HEK293T (cell line): ENCODE measurements around the gene GPR153.

Experiments used
- CTCF ChIA-PET: fragments of 350-600 bp; formaldehyde crosslinking; extraction: SDS; loops from one replicate; lab custom pipeline; 2021; ENCODE audit warnings: antibody characterized with exemption, inconsistent platforms; lab: Yijun Ruan, JAX
- POLR2A ChIA-PET: fragments of 350-600 bp; formaldehyde crosslinking; extraction: SDS; loops from one replicate; lab custom pipeline; 2020; ENCODE audit warnings: antibody characterized with exemption, inconsistent platforms; lab: Yijun Ruan, JAX
- DNase-seq: peaks from one replicate; pipeline ENCODE4 v3.0.0; 2012; ENCODE audit warnings: mixed read lengths; ENCODE audit errors: extremely low spot score
- ARNT ChIP-seq: fragments of 450-650 bp; IDR thresholded peaks from 2 replicates; pipeline ENCODE4 v1.6.1; 2017; ENCODE audit warnings: mild to moderate bottlenecking
- BHLHE40 ChIP-seq: fragments of 450-650 bp; IDR thresholded peaks from 2 replicates; pipeline ENCODE4 v1.6.1; 2016; ENCODE audit warnings: mild to moderate bottlenecking, moderate library complexity, borderline replicate concordance
- CTBP1 ChIP-seq: fragments of 450-650 bp; IDR thresholded peaks from 2 replicates; pipeline ENCODE4 v1.6.1; 2016; ENCODE audit warnings: borderline replicate concordance
- ELF4 ChIP-seq: fragments of 450-650 bp; IDR thresholded peaks from 2 replicates; pipeline ENCODE4 v1.6.1; 2017; ENCODE audit warnings: antibody characterized with exemption
- FOXA1 ChIP-seq: fragments of 450-650 bp; IDR thresholded peaks from 2 replicates; pipeline ENCODE4 v1.6.1; 2016; ENCODE audit warnings: mild to moderate bottlenecking
- FOXK2 ChIP-seq: fragments of 450-650 bp; IDR thresholded peaks from 2 replicates; pipeline ENCODE4 v1.6.1; 2016; ENCODE audit warnings: mild to moderate bottlenecking
- FOXM1 ChIP-seq: fragments of 450-650 bp; IDR thresholded peaks from 2 replicates; pipeline ENCODE4 v1.6.1; 2017; ENCODE audit warnings: mild to moderate bottlenecking, borderline replicate concordance
- HDGF ChIP-seq: fragments of 450-650 bp; IDR thresholded peaks from 2 replicates; pipeline ENCODE4 v1.6.1; 2017; ENCODE audit warnings: antibody characterized with exemption, borderline replicate concordance
- L3MBTL2 ChIP-seq: fragments of 450-650 bp; conservative IDR thresholded peaks from 2 replicates; pipeline ENCODE4 v1.6.1; 2016; ENCODE audit warnings: mild to moderate bottlenecking
- LEF1 ChIP-seq: fragments of 450-650 bp; IDR thresholded peaks from 2 replicates; pipeline ENCODE4 v1.6.1; 2017; ENCODE audit warnings: mild to moderate bottlenecking, borderline replicate concordance
- NFRKB ChIP-seq: fragments of 450-650 bp; IDR thresholded peaks from 2 replicates; pipeline ENCODE4 v1.6.1; 2016; ENCODE audit warnings: mild to moderate bottlenecking, moderate library complexity
- SP1 ChIP-seq: fragments of 450-650 bp; IDR thresholded peaks from 2 replicates; pipeline ENCODE4 v1.6.1; 2017
- SUZ12 ChIP-seq: fragments of 450-650 bp; IDR thresholded peaks from 2 replicates; pipeline ENCODE4 v1.6.1; 2016; ENCODE audit warnings: mild to moderate bottlenecking
- TARDBP ChIP-seq: fragments of 450-650 bp; IDR thresholded peaks from 2 replicates; pipeline ENCODE4 v1.6.1; 2016
- ZNF384 ChIP-seq: fragments of 450-650 bp; IDR thresholded peaks from 2 replicates; pipeline ENCODE4 v1.6.1; 2016
- TF ChIP-seq, protein P1 (sequence below): fragments of 450-650 bp; IDR thresholded peaks from 2 replicates; pipeline ENCODE4 v1.6.1; 2016

The GPR153 gene

GRCh38 chr1:6234502-6235295 lies 26.2 kb downstream of the GPR153 start:
- CTCF ChIA-PET: interaction anchor here (1.1 kb wide), 1 partner anchor 30 kb away, joined by 5 read pairs; no protein-coding TSS in a partner anchor
- POLR2A ChIA-PET: interaction anchor here (0.8 to 2.6 kb wide), 10 partner anchors 9 to 88 kb away, joined by 3 to 39 read pairs (median 3); partner anchors contain the start of genes HES3 and RNF207
- no peak for TF ChIP-seq SP1
- no peak for TF ChIP-seq HDGF
- no peak for TF ChIP-seq ZNF384
- TF ChIP-seq TARDBP: no peak
- TF ChIP-seq BHLHE40: no peak
- no peak for TF ChIP-seq L3MBTL2
- TF ChIP-seq FOXA1: no peak
- TF ChIP-seq NFRKB: no peak
- DNase-seq: no peak

- ChIA-PET POLR2A (no interaction called here), CTCF (interaction anchor here (0.6 to 1.0 kb wide), 2 partner anchors 29 to 31 kb away, joined by 4 read pairs; no protein-coding TSS in a partner anchor)
- no peak for DNase-seq
- TF ChIP-seq BHLHE40 (no peak), CTBP1 (no peak), TARDBP (no peak), ARNT (no peak), SP1 (no peak), ELF4 (no peak), SUZ12 (no peak), NFRKB (no peak), FOXA1 (no peak), FOXK2 (no peak), LEF1 (no peak), FOXM1 (no peak), ZNF384 (no peak), HDGF (no peak), L3MBTL2 (no peak)
- TF ChIP-seq, protein P1, sequence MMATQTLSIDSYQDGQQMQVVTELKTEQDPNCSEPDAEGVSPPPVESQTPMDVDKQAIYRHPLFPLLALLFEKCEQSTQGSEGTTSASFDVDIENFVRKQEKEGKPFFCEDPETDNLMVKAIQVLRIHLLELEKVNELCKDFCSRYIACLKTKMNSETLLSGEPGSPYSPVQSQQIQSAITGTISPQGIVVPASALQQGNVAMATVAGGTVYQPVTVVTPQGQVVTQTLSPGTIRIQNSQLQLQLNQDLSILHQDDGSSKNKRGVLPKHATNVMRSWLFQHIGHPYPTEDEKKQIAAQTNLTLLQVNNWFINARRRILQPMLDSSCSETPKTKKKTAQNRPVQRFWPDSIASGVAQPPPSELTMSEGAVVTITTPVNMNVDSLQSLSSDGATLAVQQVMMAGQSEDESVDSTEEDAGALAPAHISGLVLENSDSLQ: no peak
These were observed 27.5 kb downstream of the GPR153 start for GRCh38 chr1:6233376-6233775.

DNA sequence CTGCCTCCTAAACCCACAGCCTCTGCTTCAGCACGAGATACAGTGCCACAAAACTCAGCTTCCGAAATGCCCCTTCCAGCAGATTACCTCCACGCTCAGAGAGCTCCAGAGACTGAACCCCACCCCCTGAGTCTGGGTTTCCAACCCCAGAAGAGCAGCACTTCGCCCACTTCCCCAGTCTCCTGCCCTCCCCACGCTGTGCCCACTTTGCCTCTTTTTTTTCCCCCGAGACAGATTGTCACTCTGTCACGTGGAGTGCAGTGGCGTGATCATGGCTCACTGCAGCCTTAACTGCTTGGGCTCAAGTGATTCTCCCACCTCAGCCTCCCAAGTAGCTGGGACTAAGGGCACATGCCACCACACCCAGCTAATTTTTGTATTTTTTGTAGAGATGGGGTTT lies 35.2 kb downstream of the GPR153 start:
- ChIA-PET POLR2A (interaction anchor here (0.7 to 1.8 kb wide), 6 partner anchors 8 to 21 kb away, joined by 3 to 8 read pairs (median 4); partner anchors contain the start of genes ICMT and RNF207), CTCF (interaction anchor here (1.7 kb wide), 1 partner anchor 21 kb away, joined by 7 read pairs; no protein-coding TSS in a partner anchor)
- TF ChIP-seq LEF1: no peak
- no peak for DNase-seq

DNA sequence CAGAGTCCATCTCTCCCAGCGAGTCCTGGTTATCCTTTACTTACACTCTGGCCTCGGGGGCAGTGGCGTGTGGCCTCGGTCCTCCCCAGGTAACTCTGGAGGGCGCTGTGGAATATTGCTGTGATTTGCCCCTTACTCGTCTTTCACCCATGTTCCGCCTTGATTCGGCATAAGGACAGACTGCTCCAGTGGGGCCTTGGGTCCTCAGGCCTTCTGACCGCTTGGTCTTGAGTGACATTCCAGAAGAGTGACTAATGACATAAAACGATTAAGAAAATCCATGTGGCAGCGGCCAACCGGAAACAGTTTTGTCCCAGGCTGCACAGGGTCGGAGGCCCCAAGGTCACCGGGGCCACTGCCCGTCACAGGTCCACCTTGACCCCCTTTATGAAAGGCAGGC lies 36.2 kb downstream of the GPR153 start:
- CTCF ChIA-PET: interaction anchor here (0.6 kb wide), 1 partner anchor 20 kb away, joined by 4 read pairs; no protein-coding TSS in a partner anchor
- TF ChIP-seq L3MBTL2: no peak
- no peak for TF ChIP-seq SUZ12
- TF ChIP-seq FOXA1: no peak
- TF ChIP-seq TARDBP: no peak
- TF ChIP-seq FOXM1: no peak
- no peak for TF ChIP-seq HDGF
- no peak for TF ChIP-seq LEF1
- no peak for TF ChIP-seq FOXK2
- no peak for TF ChIP-seq NFRKB
- TF ChIP-seq SP1: no peak
- no peak for TF ChIP-seq ZNF384
- TF ChIP-seq, protein P1: no peak
- no peak for TF ChIP-seq BHLHE40
- TF ChIP-seq ELF4: no peak
- no peak for DNase-seq
- POLR2A ChIA-PET: interaction anchor here (0.7 to 1.8 kb wide), 4 partner anchors 10 to 19 kb away, joined by 3 to 4 read pairs (median 4); partner anchors contain the start of genes ICMT and RNF207

GRCh38 chr1:6223617-6224016 lies 37.3 kb downstream of the GPR153 start:
- DNase-seq: no peak
- TF ChIP-seq ARNT (no peak), ZNF384 (no peak), CTBP1 (no peak), SUZ12 (no peak), BHLHE40 (no peak), FOXA1 (no peak), HDGF (no peak), SP1 (no peak), FOXM1 (no peak), LEF1 (no peak), TARDBP (no peak)
- TF ChIP-seq, protein P1: no peak
- CTCF ChIA-PET: no interaction called here
- POLR2A ChIA-PET: interaction anchor here (0.9 to 1.3 kb wide), 4 partner anchors 11 to 19 kb away, joined by 3 to 5 read pairs (median 3); partner anchors contain the start of gene RNF207

GRCh38 chr1:6222636-6223035 lies 38.3 kb downstream of the GPR153 start:
- CTCF ChIA-PET: interaction anchor here (2.4 kb wide), 1 partner anchor 16 kb away, joined by 7 read pairs; no protein-coding TSS in a partner anchor
- POLR2A ChIA-PET: interaction anchor here (1.1 kb wide), 1 partner anchor 18 kb away, joined by 3 read pairs; no protein-coding TSS in a partner anchor
- TF ChIP-seq, protein P1: no peak
- TF ChIP-seq LEF1 (no peak), ELF4 (no peak), NFRKB (no peak), ARNT (no peak)

More at GRCh38 chr1:6222636-6223035, 38.3 kb downstream of the GPR153 start:
- no peak for DNase-seq
